ENCODE measurements around the gene TMEM132C.
A peak's percentile ranks its signal among the peaks of the same experiment; 100 is the strongest.

GRCh38 chr12:128240745-128241144 is 26.2 kb upstream of the TMEM132C start:
- TF ChIP-seq, protein P1, sequence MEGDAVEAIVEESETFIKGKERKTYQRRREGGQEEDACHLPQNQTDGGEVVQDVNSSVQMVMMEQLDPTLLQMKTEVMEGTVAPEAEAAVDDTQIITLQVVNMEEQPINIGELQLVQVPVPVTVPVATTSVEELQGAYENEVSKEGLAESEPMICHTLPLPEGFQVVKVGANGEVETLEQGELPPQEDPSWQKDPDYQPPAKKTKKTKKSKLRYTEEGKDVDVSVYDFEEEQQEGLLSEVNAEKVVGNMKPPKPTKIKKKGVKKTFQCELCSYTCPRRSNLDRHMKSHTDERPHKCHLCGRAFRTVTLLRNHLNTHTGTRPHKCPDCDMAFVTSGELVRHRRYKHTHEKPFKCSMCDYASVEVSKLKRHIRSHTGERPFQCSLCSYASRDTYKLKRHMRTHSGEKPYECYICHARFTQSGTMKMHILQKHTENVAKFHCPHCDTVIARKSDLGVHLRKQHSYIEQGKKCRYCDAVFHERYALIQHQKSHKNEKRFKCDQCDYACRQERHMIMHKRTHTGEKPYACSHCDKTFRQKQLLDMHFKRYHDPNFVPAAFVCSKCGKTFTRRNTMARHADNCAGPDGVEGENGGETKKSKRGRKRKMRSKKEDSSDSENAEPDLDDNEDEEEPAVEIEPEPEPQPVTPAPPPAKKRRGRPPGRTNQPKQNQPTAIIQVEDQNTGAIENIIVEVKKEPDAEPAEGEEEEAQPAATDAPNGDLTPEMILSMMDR (IDR thresholded peaks at IDR 0.05): no peak
- TF ChIP-seq ESRRA (IDR thresholded peaks at IDR 0.05; ENCODE audit: borderline replicate concordance, low read length) (no peak), SREBF2 (IDR thresholded peaks at IDR 0.05) (no peak), POLR2A (IDR thresholded peaks at IDR 0.05; ENCODE audit: low read length) (no peak), HOXA7 (CRISPR knock-in tag; IDR thresholded peaks at IDR 0.05) (no peak), POLR2AphosphoS2 (conservative IDR thresholded peaks at IDR 0.05; ENCODE audit: low read length) (no peak), SMC3 (IDR thresholded peaks at IDR 0.05) (no peak), JUN (IDR thresholded peaks at IDR 0.05) (no peak), REST (IDR thresholded peaks at IDR 0.05) (peak; percentile 27; the same call in 1 of the 2 replicates), MAFK (IDR thresholded peaks at IDR 0.05; ENCODE audit: partially characterized antibody) (no peak), BHLHE40 (IDR thresholded peaks at IDR 0.05; ENCODE audit: low read depth, low read length) (no peak), EP300 (IDR thresholded peaks at IDR 0.05) (no peak)
